Measurements from ENCODE around the gene ZNF462.
"Not testable (repeated sequence)": the region's sequence is repeated elsewhere in the genome, so short reads cannot be mapped to it uniquely, and the experiment has no call there.

ZNF462 gene, protein sequence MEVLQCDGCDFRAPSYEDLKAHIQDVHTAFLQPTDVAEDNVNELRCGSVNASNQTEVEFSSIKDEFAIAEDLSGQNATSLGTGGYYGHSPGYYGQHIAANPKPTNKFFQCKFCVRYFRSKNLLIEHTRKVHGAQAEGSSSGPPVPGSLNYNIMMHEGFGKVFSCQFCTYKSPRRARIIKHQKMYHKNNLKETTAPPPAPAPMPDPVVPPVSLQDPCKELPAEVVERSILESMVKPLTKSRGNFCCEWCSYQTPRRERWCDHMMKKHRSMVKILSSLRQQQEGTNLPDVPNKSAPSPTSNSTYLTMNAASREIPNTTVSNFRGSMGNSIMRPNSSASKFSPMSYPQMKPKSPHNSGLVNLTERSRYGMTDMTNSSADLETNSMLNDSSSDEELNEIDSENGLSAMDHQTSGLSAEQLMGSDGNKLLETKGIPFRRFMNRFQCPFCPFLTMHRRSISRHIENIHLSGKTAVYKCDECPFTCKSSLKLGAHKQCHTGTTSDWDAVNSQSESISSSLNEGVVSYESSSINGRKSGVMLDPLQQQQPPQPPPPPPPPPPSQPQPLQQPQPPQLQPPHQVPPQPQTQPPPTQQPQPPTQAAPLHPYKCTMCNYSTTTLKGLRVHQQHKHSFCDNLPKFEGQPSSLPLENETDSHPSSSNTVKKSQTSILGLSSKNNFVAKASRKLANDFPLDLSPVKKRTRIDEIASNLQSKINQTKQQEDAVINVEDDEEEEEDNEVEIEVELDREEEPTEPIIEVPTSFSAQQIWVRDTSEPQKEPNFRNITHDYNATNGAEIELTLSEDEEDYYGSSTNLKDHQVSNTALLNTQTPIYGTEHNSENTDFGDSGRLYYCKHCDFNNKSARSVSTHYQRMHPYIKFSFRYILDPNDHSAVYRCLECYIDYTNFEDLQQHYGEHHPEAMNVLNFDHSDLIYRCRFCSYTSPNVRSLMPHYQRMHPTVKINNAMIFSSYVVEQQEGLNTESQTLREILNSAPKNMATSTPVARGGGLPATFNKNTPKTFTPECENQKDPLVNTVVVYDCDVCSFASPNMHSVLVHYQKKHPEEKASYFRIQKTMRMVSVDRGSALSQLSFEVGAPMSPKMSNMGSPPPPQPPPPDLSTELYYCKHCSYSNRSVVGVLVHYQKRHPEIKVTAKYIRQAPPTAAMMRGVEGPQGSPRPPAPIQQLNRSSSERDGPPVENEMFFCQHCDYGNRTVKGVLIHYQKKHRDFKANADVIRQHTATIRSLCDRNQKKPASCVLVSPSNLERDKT (N-terminal part only)

DNA sequence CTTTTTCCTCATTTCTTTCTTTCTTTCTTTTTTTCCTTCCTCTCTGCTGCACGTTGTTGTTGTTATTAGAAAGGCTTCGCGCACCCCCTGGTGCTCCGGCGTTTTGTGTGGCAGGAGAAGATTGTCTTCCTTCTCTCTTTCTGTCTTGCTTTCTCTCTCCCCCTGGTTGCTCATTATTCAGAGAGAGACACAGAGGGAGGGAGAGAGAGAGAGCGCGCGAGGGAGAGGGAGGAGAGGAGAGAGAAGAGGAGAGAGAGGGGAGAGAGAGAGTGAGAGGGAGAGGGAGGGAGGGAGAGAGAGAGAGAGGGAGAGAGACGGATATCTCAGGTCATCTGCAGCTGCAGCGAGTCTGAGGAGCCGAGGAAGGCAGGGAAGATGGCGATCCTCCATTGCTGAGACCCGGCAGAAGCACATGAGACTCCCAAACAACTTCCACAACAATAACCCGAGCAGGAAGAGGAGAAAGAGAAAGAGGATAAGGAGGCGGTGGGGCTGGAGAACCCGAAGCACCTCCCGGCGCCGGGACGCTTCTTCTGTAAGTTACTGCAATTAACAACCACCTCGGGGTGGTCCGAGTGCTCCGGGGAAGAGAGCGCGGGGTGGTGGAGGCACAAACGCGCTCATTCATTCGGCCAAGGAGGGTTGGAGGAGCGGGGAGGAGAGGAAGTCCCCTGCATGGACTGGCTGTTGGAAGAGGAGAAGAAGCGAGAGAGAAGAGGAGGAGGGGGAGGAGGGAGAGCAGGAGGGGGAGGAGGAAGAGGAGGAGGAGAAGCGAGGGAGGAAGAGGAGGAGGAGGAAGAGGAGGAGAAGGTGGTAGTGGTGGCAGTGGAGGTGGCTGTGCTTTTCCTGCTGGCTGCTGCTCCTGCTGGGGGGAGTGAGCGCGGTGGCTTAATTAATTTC lies at the start of gene ZNF462:
ZNF462 (plus strand) TSS at position 346 of the 900 bp plus-strand sequence. CDS start 60,218 bp downstream, outside the sequence.
- DNase-seq = peak; percentile 90

DNA sequence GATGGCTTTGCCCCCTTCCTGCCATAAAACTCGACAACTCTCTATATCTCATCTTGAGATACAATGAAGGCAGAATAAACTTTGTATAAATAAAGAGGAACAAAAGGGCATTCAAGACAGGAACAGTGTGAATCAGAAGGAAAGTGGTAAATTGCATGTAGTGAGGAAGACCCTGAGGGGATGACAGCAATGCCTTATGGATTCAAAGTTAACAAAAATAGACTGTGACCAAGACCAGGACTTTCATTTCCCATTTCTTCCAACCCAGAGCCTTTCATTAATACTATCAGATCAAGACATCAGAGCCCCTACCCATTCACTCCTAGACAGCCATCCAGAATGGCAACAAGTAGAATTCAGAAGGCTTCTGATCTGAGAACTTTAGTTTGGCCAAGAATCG lies 46.4 kb upstream of the ZNF462 start:
- no peak for DNase-seq

DNA sequence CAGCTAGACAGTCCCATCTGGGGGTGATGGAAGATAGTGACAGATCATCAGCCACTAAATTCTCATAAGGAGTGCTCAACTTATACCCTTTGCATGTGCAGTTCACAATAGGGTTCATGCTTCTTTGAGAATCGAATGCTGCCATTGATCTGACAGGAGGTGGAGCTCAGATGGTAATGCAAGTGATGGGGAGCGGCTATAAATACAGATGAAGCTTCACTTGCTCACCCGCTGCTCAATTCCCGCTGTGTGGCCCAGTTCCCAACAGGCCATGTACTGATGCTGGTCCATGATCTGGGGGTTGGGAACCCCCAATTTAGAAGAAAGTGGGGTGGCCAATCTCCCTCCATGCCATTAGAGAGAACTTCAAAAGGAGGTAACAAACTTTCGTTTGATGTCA lies 44.9 kb upstream of the ZNF462 start:
- DNase-seq = no peak

DNA sequence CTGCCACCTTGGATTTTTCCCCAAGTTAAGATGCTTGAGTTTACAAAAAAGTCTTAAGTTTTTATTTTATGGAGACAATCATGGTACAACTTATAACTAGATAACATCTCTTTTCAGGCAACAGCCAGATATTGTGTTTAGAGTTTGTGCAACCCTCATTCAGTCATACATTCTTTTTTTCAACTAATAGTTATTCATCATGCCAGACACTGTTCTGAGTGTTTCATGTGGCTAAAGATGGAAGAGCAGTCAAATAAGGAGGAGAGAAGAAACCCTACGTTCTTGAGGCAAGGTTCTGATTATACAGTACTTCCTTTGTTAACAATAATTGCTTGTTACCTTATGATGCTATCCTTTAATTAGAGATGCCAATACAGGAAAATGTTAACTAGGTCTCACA lies 42.1 kb upstream of the ZNF462 start:
- no peak for DNase-seq

DNA sequence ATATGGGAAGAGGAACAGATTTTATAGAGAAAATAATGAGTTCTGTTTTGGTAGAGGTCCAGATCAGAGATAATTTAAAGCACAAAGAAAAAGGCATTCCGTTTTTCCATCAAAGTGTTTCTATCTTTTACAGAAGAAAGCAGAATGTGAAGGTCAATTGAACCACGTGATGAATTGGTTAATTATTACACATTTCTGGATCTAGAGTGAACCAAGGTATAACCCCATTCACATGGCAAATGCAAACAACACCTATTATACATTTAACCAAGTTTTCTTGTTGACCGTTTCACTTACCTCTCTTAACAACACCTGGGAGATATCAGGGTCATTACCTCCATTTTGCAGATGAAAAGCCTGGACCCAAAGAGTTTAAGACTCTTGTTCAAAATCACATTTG lies 34.9 kb upstream of the ZNF462 start:
- DNase-seq = no peak

DNA sequence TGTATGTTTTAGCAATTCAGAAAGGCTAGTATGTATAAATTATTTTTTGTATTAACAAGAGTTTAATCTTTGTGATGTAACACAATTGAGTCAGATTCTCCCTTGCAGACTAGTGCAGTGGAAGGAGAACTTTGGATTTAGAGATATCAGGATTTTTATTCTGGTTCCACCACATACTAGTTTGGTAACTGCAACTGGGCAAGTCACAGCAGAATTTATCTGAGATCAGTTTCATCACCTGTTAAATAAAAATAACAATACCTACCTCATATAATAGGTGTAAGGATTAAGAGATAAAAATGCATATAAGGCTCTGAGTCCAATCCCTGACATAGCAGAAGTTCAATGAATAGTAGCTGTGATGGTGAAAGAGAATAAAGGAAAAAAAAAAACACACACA lies 34.0 kb upstream of the ZNF462 start:
- DNase-seq = no peak

DNA sequence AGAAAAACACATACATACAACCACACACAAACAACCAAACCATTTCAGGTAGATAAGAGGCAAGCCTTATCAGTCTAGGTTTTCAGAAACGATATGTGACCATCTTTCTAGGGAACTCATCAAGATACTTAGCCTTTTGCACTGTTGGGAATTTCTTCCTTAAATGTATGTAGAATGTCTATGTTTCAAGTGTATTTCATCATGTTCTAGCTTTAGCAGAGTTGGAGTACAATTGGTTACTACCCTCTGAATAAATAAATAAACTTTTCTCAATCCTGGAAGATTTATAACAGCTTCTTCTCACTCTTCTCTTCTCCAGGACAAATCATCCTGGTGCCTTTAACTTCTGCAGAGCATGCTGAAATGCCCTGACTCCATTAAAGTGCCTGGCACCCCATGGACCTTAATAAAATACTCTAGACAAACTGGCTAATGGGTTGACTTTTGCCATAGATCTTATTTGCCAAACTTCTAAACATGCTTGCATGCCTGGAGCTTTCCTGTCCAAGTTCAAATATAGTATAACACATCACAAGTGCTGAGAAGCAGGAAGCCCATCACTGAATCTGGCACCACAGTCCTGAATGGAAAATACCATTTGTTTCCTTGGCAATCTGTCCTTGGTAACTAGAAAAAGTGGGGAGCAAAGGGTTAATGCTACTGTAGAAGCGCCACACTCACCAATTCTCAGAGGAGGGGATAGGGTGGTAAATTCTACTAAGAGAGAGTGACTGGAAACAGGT lies 33.1 kb upstream of the ZNF462 start:
- DNase-seq = no peak

DNA sequence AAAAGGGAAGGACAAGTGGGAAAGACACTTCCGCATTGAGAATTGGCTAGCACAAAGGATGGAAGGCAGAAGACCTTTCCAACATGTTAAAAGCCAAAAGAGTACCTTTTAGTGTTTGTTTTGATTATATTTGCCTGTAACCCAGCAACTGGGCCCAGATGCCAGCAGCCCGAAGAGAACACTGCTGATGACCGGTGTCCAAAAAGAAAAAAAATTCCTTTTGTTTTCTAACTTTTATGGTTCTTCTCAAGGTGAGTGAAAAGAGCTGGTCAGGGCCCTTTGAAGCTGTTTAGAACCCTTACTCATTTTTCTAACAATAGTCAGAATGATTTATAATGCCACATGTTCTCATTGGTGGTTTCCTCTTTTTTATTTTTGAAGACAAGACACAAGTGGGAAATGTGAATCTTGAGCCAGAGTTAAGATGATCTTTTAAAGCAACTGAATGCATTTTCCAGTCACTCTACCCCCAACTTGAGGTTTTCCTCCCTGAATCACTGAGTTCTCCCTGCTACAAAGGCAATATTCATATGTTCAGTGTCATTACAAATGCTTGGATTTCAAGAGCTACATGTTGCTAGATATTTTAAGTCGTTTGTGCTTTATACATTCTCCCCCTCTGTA lies 32.3 kb upstream of the ZNF462 start:
- no peak for DNase-seq

DNA sequence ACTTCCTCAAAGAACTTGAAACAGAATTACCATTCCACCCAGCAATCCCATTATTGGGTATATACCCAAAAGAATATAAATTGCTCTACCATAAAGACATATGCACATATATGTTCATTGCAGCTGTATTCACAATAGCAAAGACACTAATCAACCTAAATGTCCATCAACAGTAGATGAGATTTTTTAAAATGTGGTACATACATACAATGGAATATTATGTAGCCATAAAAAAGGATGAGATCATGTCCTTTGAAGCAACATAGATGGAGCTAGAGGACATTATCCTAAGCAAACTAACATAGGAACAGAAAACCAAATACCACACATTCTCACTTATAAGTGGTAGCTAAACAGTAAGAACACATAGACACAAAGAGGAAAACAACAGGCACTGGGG lies 28.1 kb upstream of the ZNF462 start:
- DNase-seq = no peak

DNA sequence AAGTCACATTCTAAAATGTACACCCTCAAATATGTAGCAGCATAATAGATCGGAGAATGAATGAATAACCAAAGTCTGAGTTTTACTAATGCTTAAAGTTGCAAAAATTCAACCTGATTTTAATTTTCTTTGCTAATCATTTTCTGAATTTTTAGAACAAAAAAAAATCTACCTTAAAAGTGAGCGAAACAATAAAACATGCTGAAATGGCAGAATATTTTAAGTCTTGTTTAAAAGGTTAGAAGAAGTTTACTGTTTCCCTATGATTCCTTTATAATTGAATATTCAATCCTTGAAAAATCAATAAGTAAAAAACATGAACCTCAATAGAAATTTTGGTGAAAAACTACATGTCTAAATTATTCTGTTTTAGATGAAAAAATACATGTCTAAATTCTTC lies 27.1 kb upstream of the ZNF462 start:
- no peak for DNase-seq

DNA sequence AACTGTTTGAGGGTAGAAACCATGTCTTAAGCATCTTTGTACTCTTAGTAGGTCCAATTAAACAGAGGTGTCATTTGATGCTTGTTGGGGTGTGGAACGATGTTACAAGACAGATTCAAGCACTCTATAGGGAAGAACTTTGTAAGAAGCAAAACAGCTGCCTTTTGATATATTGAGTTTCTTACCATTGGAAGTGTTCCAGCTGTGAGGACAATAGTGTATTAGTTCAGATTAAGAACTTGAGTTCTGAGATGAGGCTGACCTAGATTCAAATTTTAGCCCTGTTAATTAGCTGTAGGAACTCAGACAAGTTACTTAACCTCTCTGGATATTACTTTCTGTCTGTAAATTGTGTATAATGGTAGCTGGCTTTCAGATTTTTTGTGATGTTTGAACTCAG lies 19.6 kb upstream of the ZNF462 start:
- DNase-seq = no peak

DNA sequence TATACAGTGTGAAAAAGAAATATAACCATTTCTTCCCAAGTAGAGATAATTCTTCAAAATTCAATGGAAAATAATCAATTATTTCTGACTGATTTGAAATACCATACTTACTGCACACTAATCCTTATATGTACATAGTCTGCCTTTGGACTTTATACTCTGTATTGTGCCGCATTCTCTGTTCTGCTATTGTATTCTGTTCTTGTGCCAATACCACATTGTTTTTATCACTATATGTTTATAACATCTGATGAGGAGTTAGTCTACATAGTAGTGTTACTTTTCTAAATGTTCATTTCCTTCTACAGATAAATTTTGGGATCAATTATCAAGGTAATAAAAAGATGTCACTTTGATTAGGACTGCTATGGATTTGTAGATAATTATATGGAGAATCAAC lies 16.7 kb upstream of the ZNF462 start:
- no peak for DNase-seq

DNA sequence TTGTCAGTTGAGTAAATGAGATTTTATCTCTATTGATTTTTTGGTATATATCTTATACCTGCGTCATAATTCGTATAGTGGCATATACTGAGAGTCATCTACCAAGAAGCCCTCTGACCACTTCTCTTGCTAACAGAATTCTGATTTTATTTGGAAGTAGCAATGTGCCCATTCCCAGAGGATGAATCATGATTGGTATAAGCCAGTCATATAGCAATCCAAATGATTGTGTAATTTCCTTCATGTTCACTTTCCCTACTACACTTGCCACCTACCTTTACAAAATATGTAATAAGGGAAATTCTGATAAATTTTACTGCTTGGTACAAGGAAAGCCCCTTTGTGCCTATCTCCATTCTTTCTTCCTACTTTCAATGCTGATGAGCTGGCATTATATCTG lies 16.1 kb upstream of the ZNF462 start:
- DNase-seq = no peak

DNA sequence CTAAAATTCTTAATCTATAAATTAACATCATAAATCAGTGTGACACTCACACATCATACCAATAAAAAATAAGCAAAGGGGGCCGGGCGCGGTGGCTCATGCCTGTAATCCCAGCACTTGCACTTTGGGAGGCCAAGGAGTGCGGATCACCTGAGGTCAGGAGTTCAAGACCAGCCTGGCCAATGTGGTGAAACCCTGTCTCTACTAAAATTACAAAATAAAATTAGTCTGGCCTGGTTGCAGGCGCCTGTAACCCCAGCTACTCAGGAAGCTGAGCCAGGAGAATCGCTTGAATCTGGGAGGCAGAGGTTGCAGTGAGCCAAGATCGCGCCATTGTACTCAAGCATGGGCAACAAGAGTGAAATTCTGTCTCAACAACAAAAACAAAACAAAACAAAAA lies 11.3 kb upstream of the ZNF462 start:
- DNase-seq = not testable (repeated sequence)

DNA sequence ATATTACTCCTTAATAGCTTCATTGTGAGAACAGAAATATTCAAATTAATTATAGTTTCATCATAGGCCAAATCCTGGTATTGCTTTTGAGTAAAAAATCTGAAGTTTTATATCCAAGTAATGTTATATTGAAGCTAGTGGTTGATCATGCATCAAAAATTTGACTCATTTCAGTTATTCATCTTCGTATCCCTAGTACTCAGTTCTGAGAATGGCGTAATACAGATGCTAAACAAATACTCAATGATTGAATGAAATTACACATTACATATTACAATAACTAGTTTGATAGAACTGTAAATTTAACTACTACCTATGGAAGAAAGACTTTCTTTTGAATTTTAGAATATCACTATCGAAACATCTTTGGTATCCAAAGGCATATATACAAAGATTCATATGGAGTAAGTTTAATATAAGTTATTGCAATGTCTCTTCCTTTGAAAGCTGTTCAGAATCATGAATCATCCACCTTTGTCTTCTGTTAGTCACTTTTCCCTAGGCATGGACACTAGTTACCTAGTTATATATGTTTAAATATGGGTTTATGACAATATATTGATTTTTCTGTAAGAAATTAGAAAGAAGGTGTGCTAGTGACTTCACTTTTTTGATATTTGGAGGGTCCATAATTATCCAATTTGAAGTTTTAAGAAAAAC lies 5.0 kb upstream of the ZNF462 start:
- DNase-seq = no peak

DNA sequence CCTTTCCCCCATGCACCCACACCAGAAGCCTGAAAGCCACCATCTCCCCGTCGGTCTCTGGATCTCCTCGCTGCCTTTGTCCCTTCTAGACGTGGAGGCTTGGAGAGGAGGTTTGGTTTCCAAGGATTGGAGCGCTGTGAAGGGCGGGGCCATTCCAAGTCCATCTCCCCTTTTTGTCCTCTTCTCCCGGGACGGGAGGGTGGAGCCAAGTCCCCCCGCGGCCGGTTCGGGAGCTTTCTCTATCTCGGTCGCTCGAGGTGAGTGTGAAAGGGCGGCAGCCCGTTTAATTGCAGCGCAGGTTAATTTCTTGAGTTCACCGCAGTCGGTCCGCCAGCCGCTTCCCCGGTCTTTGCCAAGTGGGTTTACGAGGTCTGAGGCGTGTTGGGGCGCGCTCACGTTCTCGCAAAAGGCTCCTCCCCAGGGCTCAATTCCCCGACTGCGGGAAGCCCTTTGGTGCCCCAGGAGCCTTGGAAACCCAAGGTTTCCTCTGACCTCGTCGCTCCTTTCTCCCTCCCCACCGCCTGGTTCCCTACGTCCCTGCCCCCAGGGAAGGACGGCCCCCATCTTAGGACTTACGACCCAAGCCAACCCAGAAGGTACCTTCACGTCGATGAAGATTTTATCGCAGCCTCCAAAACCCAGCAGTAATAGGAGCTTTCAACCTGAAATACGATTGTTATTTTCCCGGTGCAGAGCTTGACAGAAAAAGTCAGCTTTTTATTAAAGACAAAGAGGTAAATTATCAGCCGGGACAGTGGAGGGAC lies 2.8 kb upstream of the ZNF462 start:
- DNase-seq = peak; percentile 80

DNA sequence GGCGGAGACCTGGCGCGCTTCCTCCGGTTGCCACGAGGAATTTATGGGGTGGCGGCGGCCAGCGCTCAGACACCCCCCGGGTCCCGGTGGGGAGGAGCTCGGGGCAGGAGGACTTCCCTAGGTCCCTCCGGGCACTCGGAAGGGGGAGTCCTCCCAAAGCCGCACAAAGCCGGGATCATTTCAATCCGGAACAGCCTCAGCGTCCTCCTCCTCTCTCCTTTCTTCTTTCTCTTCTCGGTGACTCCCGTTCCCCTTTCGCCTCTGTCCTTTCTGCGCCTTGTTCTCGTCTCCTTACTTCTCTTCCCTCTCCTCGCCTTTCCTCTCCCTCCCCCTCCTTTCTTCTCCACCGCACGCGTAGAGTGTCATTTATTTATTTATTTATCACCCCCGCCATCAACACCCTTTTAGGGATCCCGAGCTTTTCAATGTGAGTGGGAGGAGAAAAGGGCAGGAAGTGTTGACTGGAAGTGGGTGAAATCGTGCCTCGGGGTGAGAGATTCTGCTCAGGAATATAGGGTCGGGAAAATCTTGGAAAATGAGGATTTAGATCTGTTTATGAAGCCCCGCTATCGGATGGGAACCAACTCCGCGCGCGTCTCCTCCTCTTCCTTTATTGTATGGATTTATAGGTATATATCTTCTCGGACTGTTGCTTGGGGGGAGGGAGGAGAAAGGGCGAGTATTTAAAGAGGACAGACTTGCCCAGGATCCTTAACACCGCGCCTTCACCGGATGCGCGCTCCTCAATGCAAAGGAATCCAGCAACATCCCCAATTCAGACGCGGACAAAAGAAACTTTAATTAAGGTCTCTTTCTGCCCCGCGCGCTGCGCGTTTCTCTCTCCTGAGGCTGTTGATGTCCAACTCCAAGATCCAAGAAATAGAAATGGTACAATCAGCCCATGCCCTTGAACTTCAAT lies 2.0 kb upstream of the ZNF462 start:
- DNase-seq = peak; percentile 83

DNA sequence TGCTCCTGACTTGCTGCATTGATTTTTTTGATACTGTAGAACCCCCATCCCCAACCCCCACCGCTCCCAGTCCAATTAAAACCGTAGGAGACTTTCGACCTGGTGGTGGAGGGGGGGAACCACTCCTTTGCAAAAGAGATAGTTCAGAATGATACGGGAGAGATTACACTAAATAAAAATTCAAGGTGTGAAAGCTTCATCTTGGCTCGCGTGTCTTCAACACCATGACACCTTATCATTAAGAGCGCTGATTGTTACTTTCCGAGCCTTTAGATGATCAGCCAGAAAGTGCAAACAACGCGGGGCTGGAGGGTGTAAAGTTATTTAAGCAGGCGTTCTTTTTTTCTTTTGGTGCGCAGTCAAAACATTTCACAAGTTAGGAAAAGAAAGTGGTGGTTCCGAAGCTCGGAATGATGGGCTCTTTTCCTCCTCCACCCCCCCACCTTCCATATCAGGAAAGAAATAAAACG lies 1.3 kb upstream of the ZNF462 start:
- no peak for DNase-seq

Data from retina (tissue), 1 donor.